Measurements from ENCODE around the gene PLXNA4.

DNA sequence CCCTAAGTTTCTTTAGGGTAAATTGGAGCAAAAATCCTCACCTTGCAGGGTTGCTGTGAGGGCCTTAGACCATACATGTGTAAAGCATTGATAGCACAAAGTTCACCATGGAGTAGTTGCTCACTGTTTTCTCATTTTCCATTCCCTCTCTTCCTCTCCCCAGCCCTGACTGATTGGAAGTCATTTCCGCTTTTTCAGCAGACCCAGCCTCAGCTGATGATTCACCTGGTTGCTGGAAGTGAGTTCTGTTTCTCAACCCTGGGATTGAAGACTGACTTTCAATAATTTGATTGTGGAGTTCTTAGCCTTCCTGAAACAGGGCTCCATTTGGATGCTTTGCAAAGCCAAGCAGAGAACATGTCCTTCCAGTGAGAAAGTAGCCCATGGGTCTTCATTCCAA lies 107.0 kb downstream of the PLXNA4 start:
- TF ChIP-seq, protein P1, sequence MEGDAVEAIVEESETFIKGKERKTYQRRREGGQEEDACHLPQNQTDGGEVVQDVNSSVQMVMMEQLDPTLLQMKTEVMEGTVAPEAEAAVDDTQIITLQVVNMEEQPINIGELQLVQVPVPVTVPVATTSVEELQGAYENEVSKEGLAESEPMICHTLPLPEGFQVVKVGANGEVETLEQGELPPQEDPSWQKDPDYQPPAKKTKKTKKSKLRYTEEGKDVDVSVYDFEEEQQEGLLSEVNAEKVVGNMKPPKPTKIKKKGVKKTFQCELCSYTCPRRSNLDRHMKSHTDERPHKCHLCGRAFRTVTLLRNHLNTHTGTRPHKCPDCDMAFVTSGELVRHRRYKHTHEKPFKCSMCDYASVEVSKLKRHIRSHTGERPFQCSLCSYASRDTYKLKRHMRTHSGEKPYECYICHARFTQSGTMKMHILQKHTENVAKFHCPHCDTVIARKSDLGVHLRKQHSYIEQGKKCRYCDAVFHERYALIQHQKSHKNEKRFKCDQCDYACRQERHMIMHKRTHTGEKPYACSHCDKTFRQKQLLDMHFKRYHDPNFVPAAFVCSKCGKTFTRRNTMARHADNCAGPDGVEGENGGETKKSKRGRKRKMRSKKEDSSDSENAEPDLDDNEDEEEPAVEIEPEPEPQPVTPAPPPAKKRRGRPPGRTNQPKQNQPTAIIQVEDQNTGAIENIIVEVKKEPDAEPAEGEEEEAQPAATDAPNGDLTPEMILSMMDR (IDR thresholded peaks at IDR 0.05): no peak
- TF ChIP-seq POLR2A (IDR thresholded peaks at IDR 0.05): no peak
- no peak for TF ChIP-seq POLR2AphosphoS5 (IDR thresholded peaks at IDR 0.05)
- TF ChIP-seq EP300 (IDR thresholded peaks at IDR 0.05): no peak

All from stomach (tissue), 4 donors.